ENCODE results near the gene KRT85. TPM values are rescaled to one million over a fixed set of nuclear protein-coding genes. Genes with fewer than 3 reads are reported as not detected.

The KRT85 gene
- total RNA-seq, 6 experiments from 2014 or later = not detected

DNA sequence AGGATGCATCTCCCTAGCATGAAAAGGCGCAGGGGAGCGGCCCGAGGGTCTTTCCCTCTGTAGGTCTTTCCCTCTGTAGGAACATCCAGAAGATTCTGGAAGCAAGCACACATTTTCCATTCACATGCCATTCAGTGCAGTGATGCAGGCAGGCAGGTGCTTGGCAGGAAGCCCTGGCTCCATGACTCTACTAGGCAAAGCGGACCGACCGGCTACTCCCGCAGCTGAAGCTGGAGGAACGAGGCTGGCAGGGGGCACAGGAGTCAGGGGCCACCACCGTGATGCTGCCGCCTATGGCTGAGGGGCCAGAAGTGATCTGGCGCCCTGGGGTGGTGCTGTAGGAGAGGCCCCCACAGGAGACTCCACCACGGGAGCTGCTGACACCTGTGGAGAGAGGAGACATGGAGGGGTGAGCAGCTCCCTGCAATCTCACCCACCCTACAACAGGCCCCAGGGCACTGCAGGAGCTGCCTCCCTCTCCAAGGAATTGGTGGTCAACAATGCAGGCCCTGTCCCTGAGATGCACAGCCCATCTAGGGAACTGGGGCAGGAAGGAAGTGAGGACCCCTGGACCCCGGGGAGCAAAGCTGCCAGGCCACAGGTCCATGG, 6.5 kb downstream of the KRT85 start:
- Mint-ChIP-seq H3K9me3 (no peaks in the 10 kb centered on the region), H3K27ac (no peak overlapping the region), H3K4me3 (no peak overlapping the region), H3K36me3 (ENCODE audit: low read depth) (no peaks in the 10 kb centered on the region), H3K27me3 (ENCODE audit: insufficient read depth) (peaks cover 37% of the 10 kb centered on the region), H3K4me1 (ENCODE audit: low read depth) (no peaks in the 10 kb centered on the region)
- no peak for TF ChIP-seq CTCF (IDR thresholded peaks at IDR 0.05)
- DNase-seq = no peak

DNA sequence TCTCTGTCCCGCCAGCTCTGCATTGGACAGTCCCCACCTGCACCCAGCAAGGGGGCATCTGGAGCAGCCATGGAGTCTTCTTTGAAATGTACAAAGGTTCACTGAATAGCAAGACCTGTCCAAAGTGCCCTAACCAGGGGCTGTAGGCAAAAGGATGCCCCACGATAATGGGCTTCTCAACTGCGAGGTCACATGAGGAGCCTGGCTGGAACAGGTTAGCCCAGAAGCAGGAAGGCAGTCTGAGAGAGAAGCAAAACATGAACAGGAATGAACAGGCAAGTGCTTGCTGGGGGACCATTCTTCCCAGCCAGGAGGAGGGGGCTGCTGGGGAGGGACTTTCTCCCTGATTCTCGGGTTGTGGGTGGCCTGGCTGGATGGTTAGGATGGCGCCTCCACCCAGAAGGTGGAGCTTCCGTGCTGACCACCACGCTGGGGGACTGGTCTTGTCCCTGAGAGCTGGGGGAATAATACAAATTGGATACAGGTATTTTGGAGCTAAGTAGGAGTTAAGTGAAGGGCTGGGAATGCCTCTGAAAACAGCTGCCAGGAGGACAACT, 7.1 kb downstream of the KRT85 start:
- Mint-ChIP-seq H3K27ac (no peak overlapping the region), H3K4me1 (ENCODE audit: low read depth) (peaks cover 5% of the 10 kb centered on the region), H3K27me3 (ENCODE audit: insufficient read depth) (peaks cover 34% of the 10 kb centered on the region), H3K9me3 (no peaks in the 10 kb centered on the region), H3K4me3 (no peak overlapping the region), H3K36me3 (ENCODE audit: low read depth) (no peaks in the 10 kb centered on the region)
- DNase-seq = no peak
- no peak for TF ChIP-seq CTCF (IDR thresholded peaks at IDR 0.05)

GRCh38 chr12:52359621-52360061, 7.6 kb downstream of the KRT85 start:
- Mint-ChIP-seq H3K27ac (no peak overlapping the region), H3K36me3 (ENCODE audit: low read depth) (no peaks in the 10 kb centered on the region), H3K9me3 (no peaks in the 10 kb centered on the region), H3K27me3 (ENCODE audit: insufficient read depth) (peaks cover 35% of the 10 kb centered on the region), H3K4me1 (ENCODE audit: low read depth) (peaks cover 10% of the 10 kb centered on the region), H3K4me3 (no peak overlapping the region)
- TF ChIP-seq CTCF (IDR thresholded peaks at IDR 0.05) = no peak
- no peak for DNase-seq

DNA sequence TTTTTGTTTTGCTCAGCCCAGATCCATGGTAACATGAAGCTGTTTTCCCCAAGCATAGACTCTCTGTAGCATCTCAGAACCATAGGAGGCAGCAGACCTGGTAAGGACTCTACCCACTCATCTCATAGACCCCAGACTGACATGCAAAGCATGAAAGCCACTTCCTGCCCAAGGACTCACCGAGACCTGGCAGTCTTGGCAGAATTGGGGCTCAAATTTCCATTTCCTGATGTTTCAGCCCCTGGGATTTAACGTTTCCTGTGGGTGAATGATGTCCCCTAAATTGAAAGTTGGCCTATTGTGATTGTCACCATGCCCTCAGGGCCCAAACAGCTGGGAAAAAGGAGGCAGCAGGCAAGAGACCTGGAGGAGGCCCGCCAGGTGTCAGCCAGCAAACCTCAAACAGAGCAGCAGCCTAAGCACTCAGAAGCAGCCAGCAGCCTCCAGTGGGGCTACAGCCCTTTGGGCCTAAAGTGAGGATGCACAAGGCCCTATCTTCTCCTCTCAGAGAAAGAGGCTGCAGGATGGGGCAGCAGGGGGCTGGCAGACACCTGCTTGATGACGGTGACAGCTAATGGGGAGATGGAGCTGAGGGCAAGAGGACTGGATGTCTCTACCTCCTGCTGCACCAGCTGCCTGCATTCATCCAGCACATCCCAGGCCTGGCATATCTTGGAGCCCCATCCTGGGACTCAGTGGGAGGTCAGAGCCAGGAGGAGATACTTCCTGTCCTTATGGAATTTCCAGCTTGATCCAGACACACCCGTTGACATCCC, 8.5 kb downstream of the KRT85 start:
- Mint-ChIP-seq H3K4me1 (ENCODE audit: low read depth) (peaks cover 10% of the 10 kb centered on the region), H3K4me3 (no peak overlapping the region), H3K27me3 (ENCODE audit: insufficient read depth) (peaks cover 37% of the 10 kb centered on the region), H3K36me3 (ENCODE audit: low read depth) (no peaks in the 10 kb centered on the region), H3K9me3 (no peaks in the 10 kb centered on the region), H3K27ac (no peak overlapping the region)
- no peak for TF ChIP-seq CTCF (IDR thresholded peaks at IDR 0.05)
- no peak for DNase-seq

DNA sequence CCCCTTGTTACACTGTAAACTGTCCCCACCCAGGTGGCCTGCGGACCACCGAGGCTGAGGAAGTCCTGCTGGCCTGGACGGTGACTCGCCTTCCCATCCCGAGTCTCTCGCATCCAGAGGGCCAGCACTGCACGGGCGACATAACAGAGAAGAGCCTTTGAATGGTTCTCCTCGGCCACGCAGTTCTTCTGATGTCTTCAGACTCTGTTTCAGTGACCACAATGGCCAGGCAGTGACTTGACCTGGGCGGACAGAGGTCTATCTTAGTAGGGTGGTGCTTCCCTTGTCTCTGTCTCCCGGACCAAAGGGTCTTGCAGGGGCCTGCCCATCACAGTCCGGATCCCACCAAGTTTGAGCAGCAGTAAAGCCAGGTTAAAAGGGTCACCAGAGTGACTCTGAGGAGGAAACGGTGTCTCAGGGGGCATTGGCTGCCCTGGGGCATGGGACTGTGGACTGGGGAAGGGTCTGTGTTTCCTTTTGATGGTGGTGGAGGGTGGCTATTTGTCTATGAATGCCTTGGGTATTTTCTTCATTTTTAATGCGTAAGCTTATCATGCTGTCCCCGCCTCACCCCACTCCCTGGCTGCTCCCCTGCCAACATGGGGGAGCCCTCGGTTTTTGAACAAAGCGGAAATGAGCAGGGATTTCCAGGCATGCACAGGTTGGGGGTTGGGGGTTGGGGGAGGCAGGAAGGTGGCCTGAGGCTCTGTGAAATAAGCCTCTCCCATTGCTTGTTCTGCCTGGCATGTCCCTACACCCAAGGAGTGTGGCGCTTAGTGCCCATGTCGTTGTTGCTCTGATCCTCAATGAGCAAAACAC, 10.3 kb downstream of the KRT85 start:
- Mint-ChIP-seq H3K4me3 (no peak overlapping the region), H3K4me1 (ENCODE audit: low read depth) (peaks cover 10% of the 10 kb centered on the region), H3K27ac (no peak overlapping the region), H3K9me3 (no peaks in the 10 kb centered on the region), H3K27me3 (ENCODE audit: insufficient read depth) (peaks cover 35% of the 10 kb centered on the region), H3K36me3 (ENCODE audit: low read depth) (no peaks in the 10 kb centered on the region)
- DNase-seq = no peak
- TF ChIP-seq CTCF (IDR thresholded peaks at IDR 0.05) = no peak
